Daoy (cell line): ENCODE measurements around the gene CST3. TPM values are rescaled to one million over a fixed set of nuclear protein-coding genes. Genes with fewer than 3 reads are reported as not detected.

Source experiments
- DNase-seq: peaks from one replicate; pipeline ENCODE4 v3.0.0-alpha.2; 2015; ENCODE audit warnings: low read depth
- total RNA-seq: library from RNA; depleted of rRNA; stranded (reverse); fragments of >200 nt; shearing (Covaris generic); gene quantifications from 2 replicates; pipeline ENCODE4 v1.2.3, GENCODE V29; 2014; rRNA removed

CST3 gene
- total RNA-seq, 1 experiment from 2014 or later, result 46.3 TPM

DNA sequence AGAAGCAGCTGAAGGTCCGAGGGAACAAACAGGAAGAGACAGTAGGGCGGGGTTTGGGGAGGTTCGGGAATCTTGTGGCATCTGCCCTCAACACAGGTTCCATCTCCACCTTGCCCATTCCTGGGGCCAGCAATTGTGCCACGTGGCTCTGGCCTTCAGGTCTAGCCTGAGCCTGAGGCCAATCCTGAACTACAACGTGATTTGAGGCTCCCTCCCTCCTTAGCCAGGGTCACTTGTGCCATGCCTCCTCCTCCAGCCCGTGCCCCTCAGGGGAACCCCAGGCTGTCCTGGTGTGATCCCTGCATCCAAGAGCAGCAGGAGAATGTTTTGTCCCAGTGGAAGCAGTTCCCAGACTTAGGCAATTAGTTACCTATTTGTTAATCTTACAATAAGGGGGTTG is 35.1 kb downstream of the CST3 start:
- no peak for DNase-seq

GRCh38 chr20:23602241-23602640 is 35.5 kb downstream of the CST3 start:
- no peak for DNase-seq

- no peak for DNase-seq
Measured at GRCh38 chr20:23601715-23602114, 36.0 kb downstream of the CST3 start.

DNA sequence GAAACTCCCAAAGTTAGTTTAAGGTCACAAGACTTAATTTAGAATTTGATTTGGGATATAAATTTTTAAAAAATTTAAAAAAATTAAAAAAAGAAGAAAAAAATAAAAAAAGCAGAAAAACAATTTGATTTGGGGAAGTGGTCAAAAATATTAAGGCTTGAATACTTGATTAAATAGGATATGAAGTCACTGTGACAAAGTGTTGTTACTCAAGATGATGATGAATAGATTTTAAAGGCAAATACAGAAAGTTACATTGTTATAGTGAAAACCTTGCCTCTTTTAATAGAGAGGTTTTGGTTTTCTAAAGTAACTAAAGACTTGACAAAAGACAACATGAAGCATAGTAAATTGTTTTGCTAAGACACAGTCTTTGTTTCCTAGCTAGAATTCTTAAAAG is 39.3 kb downstream of the CST3 start:
- DNase-seq, result no peak

- no peak for DNase-seq
Measured at GRCh38 chr20:23596579-23597250, 41.0 kb downstream of the CST3 start.

- no peak for DNase-seq
Measured at GRCh38 chr20:23595941-23596340, 41.8 kb downstream of the CST3 start.

DNA sequence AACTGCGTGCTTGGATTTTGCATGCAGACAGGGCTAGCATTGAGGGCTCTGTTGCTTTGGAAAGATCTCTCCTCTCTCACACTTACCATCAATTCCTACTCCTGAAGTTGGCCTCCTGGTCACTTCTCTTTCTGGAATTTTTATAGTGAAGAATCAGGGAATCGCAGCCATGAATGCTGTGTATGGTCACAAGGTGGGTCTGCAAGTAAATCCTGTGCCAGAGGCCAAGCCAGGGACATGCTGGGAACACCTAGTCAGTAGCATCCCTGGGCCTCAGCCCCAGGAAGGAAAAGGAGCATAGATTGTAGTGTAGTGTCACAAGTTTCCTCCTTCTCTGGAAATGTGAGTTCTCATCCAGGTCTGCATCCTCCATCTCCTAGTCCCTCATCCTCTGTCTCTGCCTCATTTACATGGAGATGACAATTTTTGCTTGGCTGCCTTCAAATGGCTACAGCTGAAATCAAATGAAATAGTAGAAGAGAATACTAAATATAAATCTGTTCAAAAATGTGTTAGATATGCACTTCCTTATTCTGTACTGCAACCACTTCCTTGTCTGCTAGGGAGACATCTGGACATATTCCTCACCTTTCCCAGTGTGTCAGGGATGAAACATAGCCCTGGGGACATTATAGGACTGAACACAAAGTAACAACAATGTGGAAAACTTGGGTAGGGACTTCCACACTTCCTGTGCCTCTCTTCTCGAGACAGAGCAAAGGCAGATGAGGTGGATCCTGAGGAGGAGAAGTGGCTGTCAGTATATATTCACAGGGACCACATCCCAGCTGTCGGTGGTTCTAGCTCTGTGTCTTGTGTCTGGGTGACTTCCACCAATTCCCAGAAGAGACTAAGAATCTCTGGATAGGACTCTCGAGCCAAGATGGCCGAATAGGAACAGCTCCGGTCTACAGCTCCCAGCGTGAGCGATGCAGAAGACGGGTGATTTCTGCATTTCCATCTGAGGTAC is 49.0 kb downstream of the CST3 start:
- no peak for DNase-seq

DNA sequence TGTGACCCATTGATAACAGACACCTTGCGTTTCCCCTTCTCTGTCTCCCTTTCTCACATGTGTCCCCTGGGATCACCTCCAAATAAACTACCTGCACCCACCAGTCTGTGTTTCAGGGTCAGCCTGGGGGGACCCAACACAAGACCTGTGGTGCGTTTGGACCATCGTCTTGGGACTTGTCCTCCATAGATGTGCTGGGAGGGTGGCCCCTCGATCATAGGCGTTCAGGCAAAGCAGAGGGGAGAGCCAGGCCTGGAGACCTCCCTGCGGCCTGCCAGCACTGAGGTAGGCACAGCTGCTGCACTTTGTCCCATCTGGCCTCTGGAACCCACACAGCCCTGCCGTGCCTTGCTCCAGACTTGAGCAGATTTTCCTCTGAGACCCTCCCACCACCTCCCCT is 50.1 kb downstream of the CST3 start:
- DNase-seq, result no peak

GRCh38 chr20:23586735-23587525 is 50.8 kb downstream of the CST3 start:
- no peak for DNase-seq

DNA sequence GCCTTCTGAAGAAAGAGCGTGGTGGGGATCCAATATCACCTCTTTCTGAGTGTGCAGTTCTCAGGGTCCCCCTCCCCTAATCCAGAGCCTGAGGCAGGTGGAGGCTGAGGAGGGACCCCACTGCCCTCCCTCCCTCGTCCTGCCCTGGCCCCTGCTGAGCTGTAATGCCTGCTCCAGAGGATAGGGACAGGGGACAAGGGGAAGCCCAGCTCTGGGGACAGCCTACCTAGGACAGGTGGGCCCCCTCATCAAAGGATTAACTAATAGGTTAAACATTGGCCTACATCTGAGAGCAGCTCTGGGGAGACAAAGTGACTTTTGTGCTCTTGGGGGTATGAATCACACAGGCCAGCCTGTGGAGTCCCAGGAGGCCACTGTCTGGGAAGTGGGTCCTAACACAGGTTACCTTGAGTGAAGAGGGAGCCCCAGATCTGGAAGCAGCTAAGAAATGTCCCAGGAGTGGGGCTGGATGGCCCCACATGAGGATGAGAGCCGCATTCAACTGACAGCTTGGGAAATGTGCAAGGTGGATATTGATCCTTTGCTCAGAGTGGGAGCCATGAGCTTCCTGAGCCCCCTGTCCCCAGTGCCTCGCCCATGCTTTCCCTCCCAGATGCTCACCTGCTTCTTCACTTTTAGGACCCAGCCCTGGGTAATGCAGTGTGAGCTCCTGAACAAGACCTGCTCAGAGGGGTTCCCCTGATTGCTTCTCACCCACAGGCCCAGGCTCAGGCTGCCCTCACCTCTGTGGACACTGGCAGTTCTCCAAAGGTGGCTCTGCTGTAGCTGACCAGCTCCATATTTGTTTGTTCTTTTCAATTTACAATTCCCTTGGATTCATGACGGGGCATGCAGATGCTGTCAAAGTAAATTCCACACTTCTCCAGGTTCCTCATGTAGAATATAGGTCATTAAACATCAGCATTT is 51.7 kb downstream of the CST3 start:
- DNase-seq, result no peak

- DNase-seq, result no peak
Measured at GRCh38 chr20:23585449-23585807, 52.3 kb downstream of the CST3 start.

GRCh38 chr20:23584434-23585199 is 53.1 kb downstream of the CST3 start:
- no peak for DNase-seq

Other genes with a start within 250 kb of the CST3 start
- 4.8 and 5.6 TPM in 2 replicates for gene NAPB, start 216.5 kb downstream of the CST3 start, total RNA-seq
- not detected in 2 replicates for gene CSTL1, start 198.3 kb downstream of the CST3 start, total RNA-seq
- not detected in 2 replicates for gene CST11, start 185.1 kb downstream of the CST3 start, total RNA-seq
- not detected in 2 replicates for gene CST8, start 146.8 kb downstream of the CST3 start, total RNA-seq
- not detected in 2 replicates for gene CST9L, start 69.5 kb downstream of the CST3 start, total RNA-seq
- not detected in 2 replicates for gene CST9, start 32.0 kb downstream of the CST3 start, total RNA-seq
- not detected in 2 replicates for gene CST4, start 51.1 kb upstream of the CST3 start, total RNA-seq
- gene CST1, start 113.0 kb upstream of the CST3 start, total RNA-seq, result not detected in 2 replicates
- gene CST2, start 188.8 kb upstream of the CST3 start, total RNA-seq, result not detected in 2 replicates
- gene CST5, start 241.8 kb upstream of the CST3 start, total RNA-seq, result not detected in 2 replicates